ENCODE measurements around the gene NDFIP2.

Gene NDFIP2

GRCh38 chr13:79480954-79481684, at the start of gene NDFIP2:
TSS of gene NDFIP2 (plus strand) at chr13:79481155. CDS start at chr13:79481204, 49 bp downstream.
- DNase-seq, result peak; percentile 83

- DNase-seq, result no peak
Observed at GRCh38 chr13:79432086-79432485, 48.9 kb upstream of the NDFIP2 start.

- no peak for DNase-seq
Observed at GRCh38 chr13:79432992-79433391, 48.0 kb upstream of the NDFIP2 start.

- DNase-seq, result no peak
Observed at GRCh38 chr13:79434556-79434955, 46.4 kb upstream of the NDFIP2 start.

GRCh38 chr13:79435561-79435990, 45.4 kb upstream of the NDFIP2 start:
- DNase-seq, result no peak

GRCh38 chr13:79439275-79439674, 41.7 kb upstream of the NDFIP2 start:
- DNase-seq, result no peak

GRCh38 chr13:79440958-79441528, 39.9 kb upstream of the NDFIP2 start:
- DNase-seq, result no peak

GRCh38 chr13:79442221-79442620, 38.7 kb upstream of the NDFIP2 start:
- DNase-seq, result no peak

- no peak for DNase-seq
Observed at GRCh38 chr13:79442706-79443105, 38.2 kb upstream of the NDFIP2 start.

GRCh38 chr13:79445968-79446645, 34.8 kb upstream of the NDFIP2 start:
- DNase-seq, result no peak

GRCh38 chr13:79447141-79447540, 33.8 kb upstream of the NDFIP2 start:
- DNase-seq, result no peak

- DNase-seq, result no peak
Observed at GRCh38 chr13:79447741-79448140, 33.2 kb upstream of the NDFIP2 start.

GRCh38 chr13:79448413-79448812, 32.5 kb upstream of the NDFIP2 start:
- DNase-seq, result no peak

- no peak for DNase-seq
Observed at GRCh38 chr13:79450110-79450509, 30.8 kb upstream of the NDFIP2 start.

- no peak for DNase-seq
Observed at GRCh38 chr13:79451500-79451962, 29.4 kb upstream of the NDFIP2 start.

GRCh38 chr13:79452239-79452913, 28.6 kb upstream of the NDFIP2 start:
- no peak for DNase-seq

- DNase-seq, result no peak
Observed at GRCh38 chr13:79455331-79455730, 25.6 kb upstream of the NDFIP2 start.

GRCh38 chr13:79456051-79456450, 24.9 kb upstream of the NDFIP2 start:
- DNase-seq, result no peak

GRCh38 chr13:79456656-79457365, 24.1 kb upstream of the NDFIP2 start:
- no peak for DNase-seq

- DNase-seq, result no peak
Observed at GRCh38 chr13:79457390-79457789, 23.6 kb upstream of the NDFIP2 start.

- no peak for DNase-seq
Observed at GRCh38 chr13:79457948-79458347, 23.0 kb upstream of the NDFIP2 start.

GRCh38 chr13:79458436-79458835, 22.5 kb upstream of the NDFIP2 start:
- DNase-seq, result no peak

- no peak for DNase-seq
Observed at GRCh38 chr13:79459906-79460305, 21.0 kb upstream of the NDFIP2 start.
